NCI-H226 (cell line): ENCODE measurements around the gene MTG2.
"Not testable (repeated sequence)": the region's sequence is repeated elsewhere in the genome, so short reads cannot be mapped to it uniquely, and the experiment has no call there.

Experiments used
- DNase-seq: peaks from one replicate; pipeline ENCODE4 v3.0.0-alpha.2; 2015

Gene MTG2

GRCh38 chr20:62146019-62146755 is 36.6 kb upstream of the MTG2 start:
- DNase-seq = no peak

- no peak for DNase-seq
Observed at GRCh38 chr20:62147125-62147524, 35.7 kb upstream of the MTG2 start.

DNA sequence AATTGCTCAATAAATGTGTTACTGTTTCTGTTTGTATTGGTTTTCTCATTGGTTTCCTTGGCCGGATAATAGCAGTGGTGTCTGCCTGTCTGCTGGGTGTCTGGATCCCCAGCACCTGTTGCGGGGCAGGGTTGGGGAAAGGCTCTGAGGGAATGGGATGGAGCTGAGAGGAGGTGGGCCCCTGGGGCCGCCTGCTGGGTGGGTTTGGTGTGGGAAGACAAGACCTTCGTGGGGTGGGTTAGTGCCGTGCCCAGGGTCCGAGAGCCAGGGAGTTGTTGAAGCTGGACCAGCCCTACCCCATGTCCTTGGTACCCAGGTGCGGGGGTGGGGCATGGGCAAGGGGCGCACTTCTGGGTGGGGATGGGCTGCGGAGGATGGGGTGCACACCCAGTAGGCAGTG is 35.3 kb upstream of the MTG2 start:
- DNase-seq = no peak

- not testable (repeated sequence) for DNase-seq
Observed at GRCh38 chr20:62148383-62148782, 34.4 kb upstream of the MTG2 start.

DNA sequence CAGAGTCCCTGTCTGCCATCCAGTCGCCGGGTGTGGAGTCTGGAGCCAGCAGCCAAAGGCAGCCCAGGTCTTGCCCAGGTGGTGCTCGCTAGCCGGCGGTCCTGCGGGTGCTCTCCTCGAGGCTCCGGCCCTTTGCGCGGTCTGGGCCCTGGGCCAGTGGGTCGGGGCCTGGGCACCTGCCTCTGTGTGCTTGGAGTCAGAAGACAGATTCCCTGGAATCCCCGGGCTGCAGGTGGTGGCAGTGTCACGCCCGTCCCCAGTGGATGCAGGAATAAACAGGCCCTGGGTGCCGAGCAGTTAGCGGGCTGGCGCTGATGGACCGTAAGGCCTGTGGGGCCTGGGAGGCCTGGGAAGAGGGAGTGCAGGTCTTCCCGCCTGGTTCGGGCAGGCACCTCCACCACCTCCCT is 33.9 kb upstream of the MTG2 start:
- DNase-seq = no peak

GRCh38 chr20:62149532-62150309 is 33.1 kb upstream of the MTG2 start:
- DNase-seq = no peak

- no peak for DNase-seq
Observed at GRCh38 chr20:62150310-62150575, 32.6 kb upstream of the MTG2 start.

DNA sequence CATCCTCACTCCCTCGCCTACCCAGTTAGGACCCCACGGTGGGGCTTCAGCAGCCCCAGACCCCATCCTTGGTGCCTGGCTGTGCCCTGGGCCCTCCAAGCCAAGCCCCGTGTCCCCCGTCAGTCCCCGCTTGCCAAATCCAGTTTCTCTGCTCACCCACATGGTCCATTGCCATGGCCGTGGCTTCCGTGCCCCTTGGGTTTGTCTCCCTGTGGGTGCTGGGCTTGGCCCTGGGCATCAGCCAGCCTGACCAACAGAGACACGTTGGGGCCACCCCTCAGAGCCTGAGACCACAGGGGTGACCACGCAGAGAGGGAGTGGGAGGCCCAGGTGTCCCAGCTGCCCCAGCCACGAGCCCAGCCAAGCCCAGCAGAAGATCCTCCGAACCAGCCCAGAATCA is 31.6 kb upstream of the MTG2 start:
- no peak for DNase-seq

DNA sequence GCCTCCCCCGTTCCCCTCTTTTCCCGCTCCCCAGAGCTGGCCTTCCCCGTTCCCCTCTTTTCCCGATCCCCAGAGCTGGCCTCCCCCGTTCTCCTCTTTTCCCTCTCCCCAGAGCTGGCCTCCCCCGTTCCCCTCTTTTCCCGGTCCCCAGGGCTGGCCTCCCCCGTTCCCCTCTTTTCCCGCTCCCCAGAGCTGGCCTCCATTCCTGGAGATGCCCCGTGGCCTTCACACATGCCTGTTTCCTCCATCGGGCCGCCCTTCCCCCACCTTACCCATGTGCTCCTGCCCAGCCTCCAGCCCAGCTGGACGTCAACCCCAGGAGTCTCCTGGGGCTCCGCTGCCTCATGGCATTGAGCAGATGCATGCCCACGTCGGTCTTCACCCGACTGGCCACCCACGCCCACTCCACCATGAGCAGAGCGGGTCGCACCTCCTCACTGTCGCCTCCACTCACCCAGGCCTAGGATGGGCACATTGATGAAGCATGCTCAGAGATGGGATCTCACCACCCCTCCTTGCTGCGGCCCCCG is 30.9 kb upstream of the MTG2 start:
- DNase-seq = no peak

DNA sequence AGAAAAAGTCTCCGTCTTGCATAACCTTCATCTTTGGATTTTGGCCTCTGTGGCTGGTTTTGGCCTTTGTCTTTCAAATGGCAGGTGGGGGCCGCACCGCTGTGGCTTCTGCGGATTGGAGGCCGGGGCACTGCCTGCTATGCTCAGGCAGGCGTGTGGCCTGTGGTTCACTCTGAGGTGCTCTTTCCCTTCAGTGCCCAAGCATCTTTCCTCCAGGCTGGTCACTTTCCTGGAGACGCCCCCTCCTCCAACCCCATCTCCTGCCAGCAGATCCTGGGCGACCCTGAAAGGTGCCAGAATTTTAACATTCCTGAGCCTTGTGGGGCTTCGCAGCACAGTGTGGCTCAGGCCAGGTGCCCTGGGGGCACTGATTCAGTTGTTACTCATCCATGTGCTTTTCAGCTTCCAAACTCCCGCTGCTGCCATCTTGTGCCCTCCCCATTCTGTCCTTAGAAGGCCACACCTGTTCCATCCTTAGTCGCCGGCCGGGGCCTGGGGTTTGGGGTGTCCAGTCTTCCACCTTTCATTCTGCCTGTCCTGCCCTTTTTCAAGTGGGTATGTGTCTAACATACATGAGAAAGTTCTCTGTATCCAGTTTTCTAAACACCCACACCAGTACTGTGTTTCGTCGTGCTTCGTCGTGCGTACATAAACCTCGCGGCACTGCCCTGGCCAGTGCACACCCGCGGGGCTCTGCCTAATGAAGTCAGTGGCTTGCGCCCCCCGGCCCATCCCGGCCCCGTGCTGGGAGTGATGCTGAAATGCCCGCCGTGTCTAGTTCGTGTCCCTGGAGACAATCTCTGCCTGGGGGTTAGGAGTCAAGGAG is 27.2 kb upstream of the MTG2 start:
- DNase-seq = peak; percentile 27

- no peak for DNase-seq
Observed at GRCh38 chr20:62156254-62156556, 26.6 kb upstream of the MTG2 start.

- DNase-seq = no peak
Observed at GRCh38 chr20:62156592-62157386, 26.0 kb upstream of the MTG2 start.

- no peak for DNase-seq
Observed at GRCh38 chr20:62157387-62158087, 25.3 kb upstream of the MTG2 start.

DNA sequence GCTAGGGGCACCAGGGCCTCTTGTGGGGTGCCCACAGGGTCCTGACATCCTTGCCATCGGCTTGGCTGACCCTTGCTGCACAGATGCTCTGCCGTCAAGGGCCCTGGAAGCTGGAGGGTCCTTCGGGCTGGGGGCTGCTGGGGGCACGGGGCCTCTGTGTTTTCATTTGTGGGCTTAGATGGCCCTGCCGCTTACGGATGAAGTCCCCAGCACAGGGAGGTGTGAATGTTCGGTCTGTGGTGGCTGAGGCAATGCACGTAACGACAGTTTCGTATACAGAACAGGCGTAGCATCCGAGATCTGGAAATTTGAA is 24.8 kb upstream of the MTG2 start:
- no peak for DNase-seq

DNA sequence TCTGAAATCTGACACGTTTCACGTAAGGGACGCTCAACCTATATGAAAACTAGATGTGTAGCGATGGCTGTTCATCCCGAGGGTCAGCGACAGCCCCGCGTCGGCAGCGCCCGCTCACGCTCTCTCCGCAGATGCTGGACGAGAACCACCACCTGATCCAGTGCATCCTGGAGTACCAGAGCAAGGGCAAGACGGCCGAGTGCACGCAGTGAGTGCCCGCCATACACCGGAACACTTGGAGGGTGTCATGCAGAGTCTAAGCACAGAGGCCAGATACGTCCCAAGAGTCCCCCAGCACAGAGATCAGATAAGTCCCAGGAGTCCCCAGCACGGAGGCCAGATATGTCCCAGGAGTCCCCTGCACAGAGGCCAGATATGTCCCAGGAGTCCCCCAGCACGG is 24.3 kb upstream of the MTG2 start:
- DNase-seq = no peak

DNA sequence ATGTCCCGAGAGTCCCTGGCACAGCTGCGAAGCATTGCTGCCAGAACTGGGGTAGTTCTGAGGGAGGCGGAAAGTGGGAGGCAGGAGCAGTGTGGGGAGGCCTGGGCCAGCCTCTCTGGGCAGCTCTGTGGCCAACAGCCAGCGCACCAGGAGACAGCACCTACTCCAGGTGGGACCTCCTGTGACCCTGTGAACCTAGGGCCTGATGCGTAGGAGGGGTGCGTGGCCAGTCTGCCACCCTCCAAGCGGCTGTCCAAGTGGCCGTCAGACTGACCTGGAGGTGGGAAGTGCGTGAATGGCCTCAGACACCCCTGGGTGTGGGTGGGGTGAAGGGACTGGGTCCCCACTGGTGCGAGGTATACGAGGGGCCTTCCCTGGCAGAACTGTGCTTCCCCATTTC is 23.8 kb upstream of the MTG2 start:
- no peak for DNase-seq

DNA sequence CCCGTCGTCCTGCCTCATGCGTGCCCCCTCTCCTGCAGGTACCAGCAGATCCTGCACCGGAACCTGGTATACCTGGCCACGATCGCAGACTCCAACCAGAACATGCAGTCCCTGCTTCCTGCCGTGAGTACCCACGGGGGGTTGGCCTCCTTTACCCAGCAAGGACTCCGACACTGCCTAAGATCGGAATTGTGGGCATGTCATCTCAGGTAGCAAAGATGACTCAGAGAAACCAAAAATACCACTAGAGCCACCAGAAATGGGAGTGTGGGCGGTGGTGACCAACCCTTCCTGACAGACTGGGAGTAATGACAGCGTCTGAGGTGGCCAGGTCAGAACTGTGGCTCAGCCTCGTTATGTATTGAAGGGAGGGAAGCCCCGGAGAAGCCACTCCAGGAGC is 23.0 kb upstream of the MTG2 start:
- DNase-seq = no peak

DNA sequence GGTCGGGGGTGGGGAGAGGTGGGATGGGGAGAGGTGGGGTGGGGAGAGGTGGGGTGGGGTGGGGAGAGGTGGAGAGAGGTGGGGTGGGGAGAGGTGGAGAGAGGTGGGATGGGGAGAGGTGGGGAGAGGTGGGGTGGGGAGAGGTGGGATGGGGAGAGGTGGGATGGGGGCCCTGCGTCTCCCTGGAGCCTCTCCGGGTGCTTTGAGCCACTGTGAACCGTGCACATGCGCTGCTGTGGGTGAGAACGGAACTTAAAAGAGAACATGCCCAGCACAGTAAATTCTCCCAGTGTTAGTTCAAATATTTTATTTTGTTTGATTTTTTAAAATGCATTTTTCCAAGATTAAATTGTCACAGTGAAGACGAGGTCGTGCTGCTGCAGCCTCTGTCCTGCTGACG is 22.6 kb upstream of the MTG2 start:
- no peak for DNase-seq

GRCh38 chr20:62160876-62161275 is 22.0 kb upstream of the MTG2 start:
- DNase-seq = no peak

- DNase-seq = no peak
Observed at GRCh38 chr20:62161347-62161746, 21.5 kb upstream of the MTG2 start.

GRCh38 chr20:62162765-62163484 is 19.9 kb upstream of the MTG2 start:
- no peak for DNase-seq

DNA sequence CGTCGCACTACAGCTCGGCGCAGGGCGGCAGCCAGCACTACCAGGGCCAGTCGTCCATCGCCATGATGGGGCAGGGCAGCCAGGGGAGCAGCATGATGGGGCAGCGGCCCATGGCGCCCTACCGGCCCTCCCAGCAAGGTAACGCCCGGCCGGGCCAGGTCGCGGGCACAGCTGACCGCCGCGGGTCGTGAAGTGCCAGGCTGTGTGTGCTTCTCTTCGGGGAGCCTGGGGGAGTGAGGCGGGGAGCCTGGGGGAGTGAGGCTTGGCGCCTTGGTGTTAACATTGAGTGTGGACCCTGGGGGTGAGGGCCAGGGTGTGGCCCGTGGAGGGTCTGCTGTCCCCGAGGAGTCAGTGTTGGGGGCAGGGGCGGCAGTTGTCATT is 19.4 kb upstream of the MTG2 start:
- no peak for DNase-seq
